Measurements from ENCODE around the gene ARSB. TPM values are rescaled to one million over a fixed set of nuclear protein-coding genes. Genes with fewer than 3 reads are reported as not detected.

ARSB gene
- total and polyA plus RNA-seq, 10 of the 15 experiments (the other 5 are each of a cell fraction or from before 2014, with no cell fraction given) = 1.2 to 8.2 (median 6.1) TPM

DNA sequence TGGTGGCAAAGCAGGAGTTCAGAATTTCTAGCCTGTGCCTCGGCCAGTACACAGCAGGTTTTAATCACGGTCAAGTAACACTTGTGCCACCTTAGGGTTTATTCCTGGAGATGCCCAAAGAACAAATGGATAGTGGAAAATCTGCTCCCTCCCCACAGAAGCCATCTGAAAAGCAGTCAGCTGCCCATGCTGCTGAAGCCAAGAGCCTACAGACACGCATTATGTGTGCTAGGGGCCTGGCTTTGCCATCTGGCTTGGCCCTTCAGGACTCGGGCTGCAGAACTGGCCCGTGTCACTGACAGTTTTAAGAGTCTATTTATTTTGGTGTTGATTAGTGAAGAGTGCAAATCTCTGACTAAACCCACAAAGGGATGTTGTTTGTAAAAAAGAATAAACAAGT lies 11.1 kb downstream of the ARSB start (continued):
- TF ChIP-seq SREBF2 (IDR thresholded peaks at IDR 0.05; ENCODE audit: low read length) (no peak), TAF1 (IDR thresholded peaks at IDR 0.05; ENCODE audit: borderline replicate concordance, low read depth, low read length) (no peak), CBX5 (IDR thresholded peaks at IDR 0.05; ENCODE audit: low read depth) (no peak), NFIC (IDR thresholded peaks at IDR 0.05; ENCODE audit: low read depth, low read length) (no peak)

DNA sequence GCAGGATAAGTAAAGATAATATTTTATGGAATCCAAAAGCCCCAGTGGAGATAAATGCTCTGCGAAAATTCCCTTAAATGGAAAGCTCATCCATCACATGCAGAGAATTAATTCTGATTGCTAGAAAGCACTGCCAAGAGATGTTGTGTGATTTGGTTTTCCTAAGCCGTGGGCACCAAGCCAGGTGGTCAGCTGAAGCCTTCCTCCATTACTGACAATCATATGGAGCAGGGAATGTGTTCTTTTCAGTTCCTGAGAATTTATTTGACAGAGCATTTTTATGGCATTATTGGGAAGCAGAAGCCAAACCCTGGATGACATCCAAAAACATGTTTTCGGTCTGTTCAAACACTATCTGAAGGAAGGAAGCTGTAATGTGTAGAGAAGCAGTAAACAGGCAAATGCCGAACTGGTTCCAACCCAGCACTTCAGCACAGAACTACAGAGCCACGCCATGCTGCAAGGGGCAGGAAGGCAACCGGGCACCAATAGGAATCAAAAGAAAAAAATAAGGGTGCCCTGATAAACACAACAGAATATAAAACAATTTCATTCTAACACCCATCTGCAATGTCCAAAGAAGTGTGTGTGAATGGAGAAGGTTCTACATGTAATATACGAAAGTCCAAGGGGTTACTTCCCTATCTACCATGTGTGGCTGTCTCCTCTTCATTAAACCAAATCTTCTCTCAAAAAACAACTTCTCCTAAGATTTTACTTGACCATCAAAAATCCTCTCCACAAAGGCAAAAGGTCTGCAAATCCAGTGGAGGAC lies 12.3 kb downstream of the ARSB start:
- no peak overlapping the region for H3K27ac ChIP-seq (ENCODE audit: control insufficient read depth, insufficient read depth)
- no peaks in the 10 kb centered on the region for H3K27me3 ChIP-seq (replicated peaks in 1 of 2; ENCODE audit: control insufficient read depth in 2 of 2, insufficient read depth in 2 of 2, low read length in 1 of 2)
- ATAC-seq = no peak
- FAIRE-seq = no peak
- H4K20me1 ChIP-seq (ENCODE audit: control insufficient read depth, insufficient read depth) = no peaks in the 10 kb centered on the region
- H3K4me3 ChIP-seq = no peak overlapping the region
- no peak overlapping the region for H3K4me2 ChIP-seq (ENCODE audit: control insufficient read depth, insufficient read depth)
- 0 out of 4 replicates have a peak, but pooled peaks cover 0 to 3% of the 10 kb centered on the region in 2 experiments for H3K36me3 ChIP-seq (ENCODE audit: control insufficient read depth in 2 of 2, insufficient read depth in 2 of 2, low read length in 1 of 2)
- ChIA-PET POLR2A (interaction anchor here (1.2 to 1.6 kb wide), 2 partner anchors 10 to 11 kb away, joined by 4 to 5 read pairs; no protein-coding TSS in a partner anchor), RAD21 (ENCODE audit: unreplicated experiment) (interaction anchor here (1.7 kb wide), 1 partner anchor 160 kb away, joined by 5 read pairs; no protein-coding TSS in a partner anchor), CTCF (interaction anchor here (0.6 to 5.4 kb wide), 5 partner anchors 8 to 73 kb away, joined by 3 to 27 read pairs (median 9); no protein-coding TSS in a partner anchor), SMC1A (ENCODE audit: uncharacterized antibody, unreplicated experiment) (interaction anchor here (0.8 to 4.0 kb wide), 4 partner anchors 11 to 505 kb away, joined by 3 to 16 read pairs (median 5); no protein-coding TSS in a partner anchor)
- 81% methylated on average over 7 of the region's 7 CpGs for WGBS (ENCODE audit: insufficient coverage, insufficient replicate concordance, low lambda C conversion rate, missing lambda C conversion rate)
- in situ Hi-C loops (cut with MboI) = no loop called here
- no peaks in the 10 kb centered on the region; the same call in 2 of the 3 replicates for H3K9me3 ChIP-seq (replicated peaks; ENCODE audit: control insufficient read depth, insufficient read depth, low read length)
- H3K9ac ChIP-seq (ENCODE audit: control insufficient read depth, insufficient read depth, low read length) = no peak overlapping the region
- DNase-seq (ENCODE audit: low read depth, low spot score) = no peak
- intact Hi-C loops (cut with micrococcal nuclease; ENCODE audit: unreplicated experiment) = loop anchor here (10.0 kb wide), 1 partner anchor 328 kb away; the partner anchor contains the start of gene LHFPL2
- no peaks in the 10 kb centered on the region for H3K79me2 ChIP-seq (ENCODE audit: control insufficient read depth, insufficient read depth, low read length)
- BruUV-seq (replicated peaks) = no TSS peak
- peaks cover 4% of the 10 kb centered on the region; the same call in 1 of the 2 replicates for H3K4me1 ChIP-seq (ENCODE audit: control insufficient read depth, insufficient read depth, low read length)
- H2AFZ ChIP-seq (ENCODE audit: control insufficient read depth, low read depth, low read length) = no peak overlapping the region
- TF ChIP-seq SRF (IDR thresholded peaks at IDR 0.05; ENCODE audit: low read depth in 2 of 2, low read length in 2 of 2) = no peak
- TF ChIP-seq FOXM1 (IDR thresholded peaks at IDR 0.05; ENCODE audit: low read depth, low read length) = no peak
- no peak for TF ChIP-seq ATF3 (IDR thresholded peaks at IDR 0.05; ENCODE audit: borderline replicate concordance, extremely low read depth, low read depth, low read length)
- no peak for TF ChIP-seq CHD2 (IDR thresholded peaks at IDR 0.05; ENCODE audit: borderline replicate concordance, low read depth, low read length)
- TF ChIP-seq ETV6 (conservative IDR thresholded peaks at IDR 0.05 in 1 of 2, IDR thresholded peaks at IDR 0.05 in 1 of 2; ENCODE audit: borderline replicate concordance in 1 of 2, low read depth in 1 of 2) = no peak
- no peak for TF ChIP-seq CHD4 (IDR thresholded peaks at IDR 0.05)
- no peak for TF ChIP-seq E2F8 (IDR thresholded peaks at IDR 0.05; ENCODE audit: low read depth, partially characterized antibody)
- TF ChIP-seq TCF12 (IDR thresholded peaks at IDR 0.05; ENCODE audit: low read depth, low read length) = no peak
- TF ChIP-seq RFX5 (IDR thresholded peaks at IDR 0.05; ENCODE audit: low read depth, low read length) = no peak
- no peak for TF ChIP-seq POLR2AphosphoS5 (IDR thresholded peaks at IDR 0.05; ENCODE audit: low read length)
- TF ChIP-seq, protein P1, sequence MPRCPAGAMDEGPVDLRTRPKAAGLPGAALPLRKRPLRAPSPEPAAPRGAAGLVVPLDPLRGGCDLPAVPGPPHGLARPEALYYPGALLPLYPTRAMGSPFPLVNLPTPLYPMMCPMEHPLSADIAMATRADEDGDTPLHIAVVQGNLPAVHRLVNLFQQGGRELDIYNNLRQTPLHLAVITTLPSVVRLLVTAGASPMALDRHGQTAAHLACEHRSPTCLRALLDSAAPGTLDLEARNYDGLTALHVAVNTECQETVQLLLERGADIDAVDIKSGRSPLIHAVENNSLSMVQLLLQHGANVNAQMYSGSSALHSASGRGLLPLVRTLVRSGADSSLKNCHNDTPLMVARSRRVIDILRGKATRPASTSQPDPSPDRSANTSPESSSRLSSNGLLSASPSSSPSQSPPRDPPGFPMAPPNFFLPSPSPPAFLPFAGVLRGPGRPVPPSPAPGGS (IDR thresholded peaks at IDR 0.05; ENCODE audit: borderline replicate concordance, insufficient read depth, low read depth, low read length, poor library complexity, severe bottlenecking) = no peak

Measured in GM12878 (cell line).